ENCODE data around the gene BTBD6.

GRCh38 chr14:105258846-105259245 lies 10.5 kb downstream of the BTBD6 start:
- TF ChIP-seq CTCF (IDR thresholded peaks at IDR 0.05; ENCODE audit: insufficient read depth, low read length, poor library complexity, severe bottlenecking) (no peak), EZH2phosphoT487 (conservative IDR thresholded peaks at IDR 0.05; ENCODE audit: low read length) (no peak)

Measured in SU-DHL-6 (cell line).